GM12875 (cell line): ENCODE results near the gene ELL.

Source experiments
- H3K4me3 ChIP-seq: one replicate; pipeline ENCODE4 v1.5.1; 2011; ENCODE audit warnings: low read depth, low read length, control low read depth
- TF ChIP-seq, protein P1 (sequence below): IDR thresholded peaks from 2 replicates; pipeline ENCODE4 v1.5.1; 2011; ENCODE audit warnings: low read depth, mild to moderate bottlenecking, control low read depth, inconsistent platforms, low read length, moderate library complexity, borderline replicate concordance; ENCODE audit not compliant: insufficient read depth

The ELL gene

DNA sequence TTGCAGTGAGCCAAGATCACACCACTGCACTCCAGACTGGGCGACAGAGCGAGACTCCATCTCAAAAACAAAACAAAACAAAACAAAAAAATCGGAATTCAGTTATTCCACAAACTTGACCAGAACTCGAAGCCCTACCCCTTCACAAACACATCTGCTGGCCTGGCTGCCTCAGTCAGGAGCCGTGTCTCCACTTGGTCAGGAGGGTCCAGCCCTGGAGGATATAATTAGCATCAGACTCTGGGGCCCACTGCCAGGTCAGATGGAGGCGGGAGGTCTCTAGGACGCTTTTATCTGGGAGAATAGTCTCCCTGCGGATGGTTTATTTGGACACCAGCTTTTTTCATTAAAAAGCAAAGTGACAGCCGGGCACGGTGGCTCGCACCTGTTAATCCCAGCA lies 8.0 kb downstream of the ELL start:
- TF ChIP-seq, protein P1, sequence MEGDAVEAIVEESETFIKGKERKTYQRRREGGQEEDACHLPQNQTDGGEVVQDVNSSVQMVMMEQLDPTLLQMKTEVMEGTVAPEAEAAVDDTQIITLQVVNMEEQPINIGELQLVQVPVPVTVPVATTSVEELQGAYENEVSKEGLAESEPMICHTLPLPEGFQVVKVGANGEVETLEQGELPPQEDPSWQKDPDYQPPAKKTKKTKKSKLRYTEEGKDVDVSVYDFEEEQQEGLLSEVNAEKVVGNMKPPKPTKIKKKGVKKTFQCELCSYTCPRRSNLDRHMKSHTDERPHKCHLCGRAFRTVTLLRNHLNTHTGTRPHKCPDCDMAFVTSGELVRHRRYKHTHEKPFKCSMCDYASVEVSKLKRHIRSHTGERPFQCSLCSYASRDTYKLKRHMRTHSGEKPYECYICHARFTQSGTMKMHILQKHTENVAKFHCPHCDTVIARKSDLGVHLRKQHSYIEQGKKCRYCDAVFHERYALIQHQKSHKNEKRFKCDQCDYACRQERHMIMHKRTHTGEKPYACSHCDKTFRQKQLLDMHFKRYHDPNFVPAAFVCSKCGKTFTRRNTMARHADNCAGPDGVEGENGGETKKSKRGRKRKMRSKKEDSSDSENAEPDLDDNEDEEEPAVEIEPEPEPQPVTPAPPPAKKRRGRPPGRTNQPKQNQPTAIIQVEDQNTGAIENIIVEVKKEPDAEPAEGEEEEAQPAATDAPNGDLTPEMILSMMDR: no peak
- H3K4me3 ChIP-seq: no peak overlapping the region

DNA sequence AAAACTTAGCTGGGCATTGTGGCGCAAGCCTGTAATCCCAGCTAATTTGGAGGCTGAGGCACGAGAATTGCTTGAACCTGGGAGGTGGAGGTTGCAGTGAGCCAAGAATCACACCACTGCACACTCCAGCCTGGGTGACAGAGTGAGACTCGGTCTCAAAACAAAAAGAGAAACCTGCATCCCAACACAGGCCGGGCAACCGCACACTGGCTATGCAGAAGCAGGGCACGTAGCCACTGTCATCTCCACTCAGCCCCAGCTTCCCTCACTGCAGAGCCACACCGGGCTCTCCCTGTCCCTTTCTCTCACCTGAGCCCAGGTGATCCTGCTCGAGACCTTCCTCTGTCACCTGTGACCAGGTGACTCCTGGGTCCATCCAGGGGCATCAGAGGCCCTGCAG lies 11.7 kb downstream of the ELL start:
- H3K4me3 ChIP-seq: no peak overlapping the region
- TF ChIP-seq, protein P1: no peak

DNA sequence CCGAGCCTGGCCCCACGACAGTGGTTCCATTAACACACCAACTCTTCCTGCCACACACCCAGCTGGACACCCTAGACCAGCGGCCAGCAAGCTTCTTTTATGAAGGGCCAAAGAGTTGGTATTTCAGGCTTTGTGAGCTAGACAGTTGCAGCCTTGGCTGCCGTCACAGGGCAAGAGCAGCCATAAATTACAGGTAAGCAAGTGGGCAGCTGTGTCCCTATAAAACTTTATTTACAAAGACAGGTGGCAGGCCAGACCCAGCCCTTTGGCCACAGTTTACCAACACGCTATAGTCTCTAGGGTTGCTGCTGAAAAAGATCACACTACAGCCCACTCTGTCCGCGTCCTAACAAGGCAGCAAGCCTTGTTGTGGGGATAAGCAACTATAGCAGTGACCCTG lies 13.3 kb downstream of the ELL start:
- TF ChIP-seq, protein P1: no peak
- H3K4me3 ChIP-seq: no peak overlapping the region

DNA sequence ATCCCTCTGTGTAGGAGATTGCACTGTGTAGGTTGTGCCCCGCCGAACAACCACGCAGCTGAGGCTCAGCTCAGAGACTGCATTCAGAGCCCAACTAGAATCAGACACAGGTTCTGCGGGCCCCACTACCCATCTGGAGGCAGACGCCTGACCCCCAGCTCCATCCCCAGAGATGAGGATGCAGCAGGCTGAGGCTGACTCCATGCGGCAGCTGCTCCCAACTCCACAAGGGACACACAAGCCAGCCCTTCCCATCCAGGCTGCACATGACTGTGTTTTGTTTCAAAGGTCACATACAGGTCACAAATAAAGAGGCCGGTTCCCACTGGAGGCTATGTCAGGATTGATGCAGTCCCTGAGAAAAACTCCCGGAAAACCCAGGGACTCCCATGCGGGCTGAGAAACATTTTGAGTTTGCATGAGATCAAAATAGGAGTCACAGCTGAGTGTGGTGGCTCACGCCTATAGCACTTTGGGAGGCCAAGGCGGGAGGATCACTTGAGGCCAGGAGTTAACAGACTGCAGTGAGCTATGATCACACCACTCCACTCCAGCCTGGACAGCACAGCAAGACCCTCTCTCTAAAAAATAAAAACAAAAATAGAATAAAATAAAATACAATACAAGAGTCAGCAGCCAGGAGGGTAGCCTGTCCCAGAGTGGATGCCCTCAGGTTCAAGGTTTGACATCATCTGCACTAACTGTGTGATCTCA lies 14.0 kb downstream of the ELL start:
- TF ChIP-seq, protein P1: no peak
- H3K4me3 ChIP-seq: no peak overlapping the region

DNA sequence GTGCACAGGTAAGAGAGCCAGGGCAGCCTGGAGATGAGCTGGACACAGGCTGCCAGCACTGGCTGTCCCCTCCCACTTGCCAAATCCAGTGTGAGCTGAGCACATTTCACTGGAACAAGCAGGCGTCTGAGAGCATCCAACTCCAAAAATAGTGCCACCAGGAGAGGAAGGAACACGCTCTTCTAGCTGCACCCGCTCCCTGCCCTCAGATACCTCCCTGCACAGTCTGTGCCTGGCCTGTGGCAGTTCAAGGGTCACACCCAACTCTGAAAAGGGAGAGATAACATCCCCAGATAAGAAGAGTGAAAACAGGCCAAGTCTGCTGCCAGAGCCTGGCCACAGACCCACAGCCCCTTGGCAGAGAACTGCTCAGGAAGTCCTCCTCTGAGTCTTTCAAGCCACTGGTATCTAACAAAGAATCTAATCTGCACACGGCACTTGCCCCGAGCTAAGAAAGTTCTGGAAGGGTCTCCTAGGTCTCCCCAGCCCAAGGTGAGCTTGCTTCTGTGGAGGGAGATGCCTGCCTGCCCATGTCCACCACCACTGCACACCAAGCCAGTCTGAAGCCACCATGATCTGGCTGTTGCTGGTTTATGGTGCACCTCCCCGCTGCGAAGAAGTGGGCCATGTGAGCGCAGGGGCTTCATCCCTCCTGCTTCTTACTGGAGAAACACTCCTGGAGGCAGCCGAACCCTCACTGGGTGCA lies 14.7 kb downstream of the ELL start:
- H3K4me3 ChIP-seq: no peak overlapping the region
- TF ChIP-seq, protein P1: no peak

DNA sequence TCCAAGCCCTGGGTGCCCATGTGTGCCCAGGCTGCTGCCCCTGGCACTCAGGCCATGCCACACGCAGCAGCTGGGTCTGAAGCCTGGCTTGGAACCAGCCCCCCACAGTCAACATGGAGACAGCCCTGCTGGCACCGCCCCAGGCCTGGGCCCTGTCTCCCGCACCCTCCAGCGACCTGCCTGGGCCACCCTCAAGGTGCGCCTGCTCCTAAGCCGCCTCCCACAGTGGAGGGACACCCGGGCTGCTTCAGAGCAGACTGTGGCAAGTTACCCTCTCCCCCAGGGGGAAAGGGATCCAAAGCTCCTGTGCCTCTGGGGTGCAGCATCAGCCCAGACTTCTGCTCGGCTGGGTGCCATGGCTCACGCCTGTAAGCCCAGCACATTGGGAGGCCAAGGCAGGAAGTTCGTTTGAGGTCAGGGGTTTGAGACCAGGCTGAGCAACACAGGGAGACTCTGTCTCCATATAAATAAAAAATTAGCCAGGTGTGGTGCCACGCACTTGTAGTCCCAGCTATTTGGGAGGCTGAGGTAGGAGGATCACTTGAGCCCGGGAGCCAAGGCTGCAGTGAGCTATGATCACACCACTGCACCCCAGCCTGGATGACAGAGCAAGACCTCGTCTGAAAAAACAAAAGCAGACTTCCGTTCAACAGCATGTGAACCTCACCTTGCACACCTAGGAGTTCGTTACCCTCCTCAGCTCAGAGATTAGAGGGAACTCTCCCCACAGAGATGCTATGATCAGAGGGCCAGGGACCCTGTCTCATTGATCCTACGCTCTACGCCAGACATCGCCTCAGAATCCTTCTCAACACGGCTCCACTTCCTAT lies 15.6 kb downstream of the ELL start:
- H3K4me3 ChIP-seq: no peak overlapping the region

More for the DNA sequence above, 15.6 kb downstream of the ELL start:
- TF ChIP-seq, protein P1: no peak
